Measurements from ENCODE around the gene FLNB. TPM values are rescaled to one million over a fixed set of nuclear protein-coding genes. Genes with fewer than 3 reads are reported as not detected.

The FLNB gene
- total and polyA plus RNA-seq, 10 of the 15 experiments (the other 5 are each of a cell fraction or from before 2014, with no cell fraction given), result 13.6 to 51.8 (median 26.4) TPM

DNA sequence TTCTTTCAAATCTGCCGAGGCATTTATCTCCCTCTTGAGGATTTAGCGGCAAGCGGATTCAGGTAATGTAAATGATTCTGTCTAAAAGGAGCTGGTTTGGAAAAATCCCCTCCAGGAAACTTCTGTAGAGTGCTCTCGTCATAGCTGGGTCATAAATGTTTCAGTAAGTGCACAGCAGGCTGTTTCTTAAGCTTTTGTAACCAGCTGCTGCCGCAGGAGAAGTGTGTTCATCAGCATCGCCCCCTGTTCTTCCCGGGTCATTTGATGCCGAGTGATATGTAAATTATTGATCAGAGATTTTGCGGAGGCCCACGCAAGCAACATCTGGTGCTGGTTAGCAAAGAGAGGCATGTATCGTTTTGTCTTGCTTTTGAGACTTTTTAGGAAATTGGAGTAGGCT lies 149.5 kb downstream of the FLNB start (continued):
- TF ChIP-seq, protein P1, sequence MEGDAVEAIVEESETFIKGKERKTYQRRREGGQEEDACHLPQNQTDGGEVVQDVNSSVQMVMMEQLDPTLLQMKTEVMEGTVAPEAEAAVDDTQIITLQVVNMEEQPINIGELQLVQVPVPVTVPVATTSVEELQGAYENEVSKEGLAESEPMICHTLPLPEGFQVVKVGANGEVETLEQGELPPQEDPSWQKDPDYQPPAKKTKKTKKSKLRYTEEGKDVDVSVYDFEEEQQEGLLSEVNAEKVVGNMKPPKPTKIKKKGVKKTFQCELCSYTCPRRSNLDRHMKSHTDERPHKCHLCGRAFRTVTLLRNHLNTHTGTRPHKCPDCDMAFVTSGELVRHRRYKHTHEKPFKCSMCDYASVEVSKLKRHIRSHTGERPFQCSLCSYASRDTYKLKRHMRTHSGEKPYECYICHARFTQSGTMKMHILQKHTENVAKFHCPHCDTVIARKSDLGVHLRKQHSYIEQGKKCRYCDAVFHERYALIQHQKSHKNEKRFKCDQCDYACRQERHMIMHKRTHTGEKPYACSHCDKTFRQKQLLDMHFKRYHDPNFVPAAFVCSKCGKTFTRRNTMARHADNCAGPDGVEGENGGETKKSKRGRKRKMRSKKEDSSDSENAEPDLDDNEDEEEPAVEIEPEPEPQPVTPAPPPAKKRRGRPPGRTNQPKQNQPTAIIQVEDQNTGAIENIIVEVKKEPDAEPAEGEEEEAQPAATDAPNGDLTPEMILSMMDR (IDR thresholded peaks at IDR 0.05 in 2 of 3, conservative IDR thresholded peaks at IDR 0.05 in 1 of 3; ENCODE audit: control insufficient read depth in 2 of 3, extremely low read depth in 1 of 3, insufficient read depth in 1 of 3, low read depth in 3 of 3, low read length in 3 of 3), result no peak
- TF ChIP-seq POLR2AphosphoS2 (IDR thresholded peaks at IDR 0.05; ENCODE audit: low read depth, low read length), result no peak
- no peak for TF ChIP-seq YBX1 (IDR thresholded peaks at IDR 0.05)
- no peak for TF ChIP-seq CREM (IDR thresholded peaks at IDR 0.05; ENCODE audit: low read depth)
- TF ChIP-seq CBFB (IDR thresholded peaks at IDR 0.05; ENCODE audit: low read depth), result no peak
- TF ChIP-seq MEF2A (IDR thresholded peaks at IDR 0.05; ENCODE audit: insufficient read depth, low read depth, low read length), result no peak
- no peak for TF ChIP-seq CHD2 (IDR thresholded peaks at IDR 0.05; ENCODE audit: borderline replicate concordance, low read depth, low read length)
- TF ChIP-seq, protein P2, sequence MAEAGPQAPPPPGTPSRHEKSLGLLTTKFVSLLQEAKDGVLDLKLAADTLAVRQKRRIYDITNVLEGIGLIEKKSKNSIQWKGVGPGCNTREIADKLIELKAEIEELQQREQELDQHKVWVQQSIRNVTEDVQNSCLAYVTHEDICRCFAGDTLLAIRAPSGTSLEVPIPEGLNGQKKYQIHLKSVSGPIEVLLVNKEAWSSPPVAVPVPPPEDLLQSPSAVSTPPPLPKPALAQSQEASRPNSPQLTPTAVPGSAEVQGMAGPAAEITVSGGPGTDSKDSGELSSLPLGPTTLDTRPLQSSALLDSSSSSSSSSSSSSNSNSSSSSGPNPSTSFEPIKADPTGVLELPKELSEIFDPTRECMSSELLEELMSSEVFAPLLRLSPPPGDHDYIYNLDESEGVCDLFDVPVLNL (IDR thresholded peaks at IDR 0.05; ENCODE audit: low read depth, low read length), result no peak
- TF ChIP-seq ZBED1 (IDR thresholded peaks at IDR 0.05; ENCODE audit: borderline replicate concordance), result no peak

DNA sequence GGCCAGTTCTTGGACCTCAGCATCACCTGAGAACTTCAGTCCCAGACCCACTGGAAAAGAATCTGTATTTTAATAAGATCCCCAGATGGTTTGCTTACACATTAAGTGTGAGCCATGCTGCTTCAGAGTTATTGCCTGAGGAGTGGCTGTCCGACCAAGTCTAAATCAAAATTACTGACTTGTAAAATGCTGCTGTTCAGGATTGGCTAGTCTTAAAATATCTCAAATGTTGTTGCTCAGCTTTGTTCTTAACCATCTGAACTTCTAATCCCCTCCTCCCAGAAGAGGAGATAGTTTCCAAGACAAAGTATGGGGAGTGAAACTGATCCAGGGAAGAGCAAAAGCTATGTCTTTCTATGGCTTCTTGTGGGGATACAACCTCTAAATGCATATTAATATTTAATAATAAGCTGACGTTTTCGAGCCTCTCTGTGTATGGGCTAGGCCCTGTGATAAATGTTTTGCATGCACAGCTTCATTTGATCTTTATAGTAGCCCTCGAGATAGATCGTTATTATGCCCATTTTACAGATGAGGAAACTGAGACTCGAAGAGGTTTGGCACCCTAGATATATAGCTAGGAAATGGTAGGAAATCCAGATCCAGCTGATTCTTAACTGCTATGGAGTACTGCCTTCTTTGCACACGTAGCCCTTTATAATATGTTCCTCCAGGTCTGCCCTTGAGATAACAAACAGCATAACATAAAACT lies 150.4 kb downstream of the FLNB start:
- FAIRE-seq (no peak), DNase-seq (ENCODE audit: low read depth, low spot score) (no peak), ATAC-seq (no peak)
- H3K9me3 ChIP-seq (replicated peaks; ENCODE audit: control insufficient read depth, insufficient read depth, low read length), result no peaks in the 10 kb centered on the region
- no peak overlapping the region for H3K4me2 ChIP-seq (ENCODE audit: control insufficient read depth, insufficient read depth)
- ChIA-PET POLR2A (no interaction called here), SMC1A (ENCODE audit: uncharacterized antibody, unreplicated experiment) (interaction anchor here (0.5 to 1.4 kb wide), 3 partner anchors 146 to 151 kb away, joined by 3 read pairs; no protein-coding TSS in a partner anchor), RAD21 (ENCODE audit: unreplicated experiment) (interaction anchor here (0.8 kb wide), 1 partner anchor 151 kb away, joined by 3 read pairs; the partner anchor contains the start of gene FLNB), CTCF (interaction anchor here (0.9 to 3.5 kb wide), 4 partner anchors 9 to 151 kb away, joined by 3 to 22 read pairs (median 4); no protein-coding TSS in a partner anchor)
- no peaks in the 10 kb centered on the region for H3K79me2 ChIP-seq (ENCODE audit: control insufficient read depth, insufficient read depth, low read length)
- TF ChIP-seq, protein P3, sequence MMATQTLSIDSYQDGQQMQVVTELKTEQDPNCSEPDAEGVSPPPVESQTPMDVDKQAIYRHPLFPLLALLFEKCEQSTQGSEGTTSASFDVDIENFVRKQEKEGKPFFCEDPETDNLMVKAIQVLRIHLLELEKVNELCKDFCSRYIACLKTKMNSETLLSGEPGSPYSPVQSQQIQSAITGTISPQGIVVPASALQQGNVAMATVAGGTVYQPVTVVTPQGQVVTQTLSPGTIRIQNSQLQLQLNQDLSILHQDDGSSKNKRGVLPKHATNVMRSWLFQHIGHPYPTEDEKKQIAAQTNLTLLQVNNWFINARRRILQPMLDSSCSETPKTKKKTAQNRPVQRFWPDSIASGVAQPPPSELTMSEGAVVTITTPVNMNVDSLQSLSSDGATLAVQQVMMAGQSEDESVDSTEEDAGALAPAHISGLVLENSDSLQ (IDR thresholded peaks at IDR 0.05), result no peak
- no peak for TF ChIP-seq EED (IDR thresholded peaks at IDR 0.05; ENCODE audit: low read depth)
- TF ChIP-seq, protein P4, sequence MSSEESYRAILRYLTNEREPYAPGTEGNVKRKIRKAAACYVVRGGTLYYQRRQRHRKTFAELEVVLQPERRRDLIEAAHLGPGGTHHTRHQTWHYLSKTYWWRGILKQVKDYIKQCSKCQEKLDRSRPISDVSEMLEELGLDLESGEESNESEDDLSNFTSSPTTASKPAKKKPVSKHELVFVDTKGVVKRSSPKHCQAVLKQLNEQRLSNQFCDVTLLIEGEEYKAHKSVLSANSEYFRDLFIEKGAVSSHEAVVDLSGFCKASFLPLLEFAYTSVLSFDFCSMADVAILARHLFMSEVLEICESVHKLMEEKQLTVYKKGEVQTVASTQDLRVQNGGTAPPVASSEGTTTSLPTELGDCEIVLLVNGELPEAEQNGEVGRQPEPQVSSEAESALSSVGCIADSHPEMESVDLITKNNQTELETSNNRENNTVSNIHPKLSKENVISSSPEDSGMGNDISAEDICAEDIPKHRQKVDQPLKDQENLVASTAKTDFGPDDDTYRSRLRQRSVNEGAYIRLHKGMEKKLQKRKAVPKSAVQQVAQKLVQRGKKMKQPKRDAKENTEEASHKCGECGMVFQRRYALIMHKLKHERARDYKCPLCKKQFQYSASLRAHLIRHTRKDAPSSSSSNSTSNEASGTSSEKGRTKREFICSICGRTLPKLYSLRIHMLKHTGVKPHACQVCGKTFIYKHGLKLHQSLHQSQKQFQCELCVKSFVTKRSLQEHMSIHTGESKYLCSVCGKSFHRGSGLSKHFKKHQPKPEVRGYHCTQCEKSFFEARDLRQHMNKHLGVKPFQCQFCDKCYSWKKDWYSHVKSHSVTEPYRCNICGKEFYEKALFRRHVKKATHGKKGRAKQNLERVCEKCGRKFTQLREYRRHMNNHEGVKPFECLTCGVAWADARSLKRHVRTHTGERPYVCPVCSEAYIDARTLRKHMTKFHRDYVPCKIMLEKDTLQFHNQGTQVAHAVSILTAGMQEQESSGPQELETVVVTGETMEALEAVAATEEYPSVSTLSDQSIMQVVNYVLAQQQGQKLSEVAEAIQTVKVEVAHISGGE (CRISPR knock-in tag; IDR thresholded peaks at IDR 0.05), result no peak
- TF ChIP-seq CBX5 (IDR thresholded peaks at IDR 0.05; ENCODE audit: low read depth), result no peak
- TF ChIP-seq RB1 (IDR thresholded peaks at IDR 0.05; ENCODE audit: borderline replicate concordance), result no peak
- in situ Hi-C loops (cut with MboI), result no loop called here
- peaks cover 6% of the 10 kb centered on the region in 2 experiments; a peak in 3 of 4 replicates for H3K36me3 ChIP-seq (ENCODE audit: control insufficient read depth in 2 of 2, insufficient read depth in 2 of 2, low read length in 1 of 2)
- no peaks in the 10 kb centered on the region for H3K27me3 ChIP-seq (replicated peaks in 1 of 2; ENCODE audit: control insufficient read depth in 2 of 2, insufficient read depth in 2 of 2, low read length in 1 of 2)
- H3K27ac ChIP-seq (ENCODE audit: control insufficient read depth, insufficient read depth), result no peak overlapping the region
- H3K4me3 ChIP-seq, result no peak overlapping the region
- no peaks in the 10 kb centered on the region for H3K4me1 ChIP-seq (ENCODE audit: control insufficient read depth, insufficient read depth, low read length)
- H4K20me1 ChIP-seq (ENCODE audit: control insufficient read depth, insufficient read depth), result no peaks in the 10 kb centered on the region
- no peak overlapping the region for H3K9ac ChIP-seq (ENCODE audit: control insufficient read depth, insufficient read depth, low read length)
- intact Hi-C loops (cut with micrococcal nuclease; ENCODE audit: unreplicated experiment), result no loop called here
- no peak overlapping the region for H2AFZ ChIP-seq (ENCODE audit: control insufficient read depth, low read depth, low read length)
- WGBS (ENCODE audit: insufficient coverage, insufficient replicate concordance, low lambda C conversion rate, missing lambda C conversion rate), result 49% methylated on average over 7 of the region's 7 CpGs
- no TSS peak for BruUV-seq (replicated peaks)

Data from GM12878 (cell line).